HEK293 (cell line): ENCODE data around the gene COL9A3.
A peak's percentile ranks its signal among the peaks of the same experiment; 100 is the strongest.

ENCODE experiments used
- CTCF ChIA-PET: fragments of 350-600 bp; formaldehyde crosslinking; extraction: SDS; loops from one replicate; lab custom pipeline; 2021; ENCODE audit warnings: antibody characterized with exemption; lab: Yijun Ruan, JAX
- POLR2A ChIA-PET: fragments of 300-600 bp; formaldehyde crosslinking; extraction: SDS; loops from one replicate; lab custom pipeline; 2020; ENCODE audit warnings: antibody characterized with exemption, inconsistent platforms; lab: Yijun Ruan, JAX
- H3K27ac ChIP-seq: fragments of 200-500 bp; sonication (Bioruptor generic); 2 replicates; pipeline ENCODE4 v1.5.1; 2014; ENCODE audit warnings: low read depth, low read length, control low read depth, inconsistent platforms; ENCODE audit errors: extremely low read depth
- H3K36me3 ChIP-seq, 2 experiments: fragments of 200-500 bp in 1 of 2; sonication (Bioruptor generic) in 1 of 2; 1 replicate in 1 of 2; 2 replicates in 1 of 2; pipeline ENCODE4 v1.5.1; 2014 to 2017; ENCODE audit warnings: inconsistent platforms in 2 of 2, low read length in 2 of 2; ENCODE audit not compliant: control insufficient read depth in 2 of 2, insufficient read depth in 1 of 2
- H3K4me1 ChIP-seq: fragments of 200-500 bp; sonication (Bioruptor generic); 2 replicates; pipeline ENCODE4 v1.5.1; 2014; ENCODE audit warnings: mild to moderate bottlenecking, low read length, inconsistent platforms; ENCODE audit not compliant: control insufficient read depth, insufficient read depth
- H3K4me3 ChIP-seq: 2 replicates; pipeline ENCODE4 v1.5.1; 2011; ENCODE audit warnings: low read depth, mild to moderate bottlenecking, control low read depth, low read length, moderate library complexity
- H3K9me3 ChIP-seq: fragments of 200-500 bp; sonication (Bioruptor generic); 2 replicates; pipeline ENCODE4 v1.5.1; 2014; ENCODE audit warnings: low read depth, low read length, inconsistent platforms; ENCODE audit not compliant: control insufficient read depth, insufficient read depth
- RBAK ChIP-seq: fragments of 450-650 bp; formaldehyde crosslinking; IDR thresholded peaks from 2 replicates; pipeline ENCODE4 v1.5.1; 2016; ENCODE audit warnings: missing biosample characterization, missing genetic modification characterization
- YY2 ChIP-seq: fragments of 450-650 bp; formaldehyde crosslinking; IDR thresholded peaks from 2 replicates; pipeline ENCODE4 v1.5.1; 2016; ENCODE audit warnings: missing biosample characterization, missing genetic modification characterization
- ZBTB17 ChIP-seq: fragments of 450-650 bp; formaldehyde crosslinking; IDR thresholded peaks from 2 replicates; pipeline ENCODE4 v1.5.1; 2016; ENCODE audit warnings: missing biosample characterization, missing genetic modification characterization
- ZNF112 ChIP-seq: fragments of 450-650 bp; formaldehyde crosslinking; IDR thresholded peaks from 2 replicates; pipeline ENCODE4 v1.5.0; 2017; ENCODE audit warnings: missing biosample characterization, missing genetic modification characterization
- ZNF121 ChIP-seq: fragments of 450-650 bp; formaldehyde crosslinking; IDR thresholded peaks from 2 replicates; pipeline ENCODE4 v1.5.1; 2016; ENCODE audit warnings: missing biosample characterization, missing genetic modification characterization
- ZNF239 ChIP-seq: fragments of 450-650 bp; formaldehyde crosslinking; IDR thresholded peaks from 2 replicates; pipeline ENCODE4 v1.5.1; 2016; ENCODE audit warnings: missing biosample characterization, missing genetic modification characterization
- ZNF335 ChIP-seq: fragments of 450-650 bp; formaldehyde crosslinking; conservative IDR thresholded peaks from 2 replicates; pipeline ENCODE4 v1.5.1; 2016; ENCODE audit warnings: missing biosample characterization, missing genetic modification characterization
- ZNF510 ChIP-seq: fragments of 450-650 bp; formaldehyde crosslinking; IDR thresholded peaks from 2 replicates; pipeline ENCODE4 v1.5.1; 2018; ENCODE audit warnings: mild to moderate bottlenecking, missing genetic modification characterization, missing biosample characterization; ENCODE audit not compliant: insufficient replicate concordance
- ZSCAN23 ChIP-seq: fragments of 450-650 bp; formaldehyde crosslinking; IDR thresholded peaks from 2 replicates; pipeline ENCODE4 v1.5.1; 2016; ENCODE audit warnings: missing biosample characterization, missing genetic modification characterization
- TF ChIP-seq, protein P1 (sequence below): fragments of 450-650 bp; formaldehyde crosslinking; IDR thresholded peaks from 2 replicates; pipeline ENCODE4 v1.5.1; 2016; ENCODE audit warnings: missing biosample characterization, missing genetic modification characterization
- TF ChIP-seq, protein P2 (sequence below): fragments of 450-650 bp; formaldehyde crosslinking; IDR thresholded peaks from 2 replicates; pipeline ENCODE4 v1.5.1; 2016; ENCODE audit warnings: missing biosample characterization, missing genetic modification characterization
- TF ChIP-seq, protein P3 (sequence below): fragments of 450-650 bp; formaldehyde crosslinking; conservative IDR thresholded peaks from 2 replicates; pipeline ENCODE4 v1.5.1; 2016; ENCODE audit warnings: low read depth, missing biosample characterization, missing genetic modification characterization
- TF ChIP-seq, protein P4 (sequence below): fragments of 450-650 bp; formaldehyde crosslinking; IDR thresholded peaks from 2 replicates; pipeline ENCODE4 v1.5.1; 2016; ENCODE audit warnings: missing biosample characterization, missing genetic modification characterization

The COL9A3 gene

GRCh38 chr20:62816884-62817873, at the start of gene COL9A3:
Gene COL9A3 (plus strand): TSS chr20:62817050. CDS start chr20:62817065, 15 bp downstream.
- CTCF ChIA-PET: interaction anchor here (0.6 to 0.7 kb wide), 2 partner anchors 8 to 9 kb away, joined by 3 to 4 read pairs; no protein-coding TSS in a partner anchor
- POLR2A ChIA-PET: interaction anchor here (0.9 to 1.0 kb wide), 2 partner anchors 15 to 430 kb away, joined by 3 to 4 read pairs; partner anchors contain the start of gene RPS21

DNA sequence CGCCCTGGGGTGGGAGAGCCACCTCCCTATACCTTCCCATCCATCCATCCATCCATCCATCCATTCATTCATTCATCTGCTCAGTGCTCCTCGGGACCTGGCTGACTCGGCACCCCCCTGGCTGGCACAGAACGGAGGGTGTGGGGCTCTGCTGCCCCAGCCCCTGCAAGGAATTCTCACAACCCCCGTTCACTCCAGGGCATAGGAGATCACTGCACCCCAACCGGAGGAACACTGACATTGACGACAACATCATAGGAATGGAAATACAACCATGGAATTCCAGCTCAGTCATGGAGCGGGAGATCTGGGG, 48.7 kb upstream of the COL9A3 start:
- ChIA-PET CTCF (interaction anchor here (0.6 to 1.1 kb wide), 5 partner anchors 39 to 354 kb away, joined by 3 to 4 read pairs (median 3); no protein-coding TSS in a partner anchor), POLR2A (interaction anchor here (0.9 kb wide), 1 partner anchor 104 kb away, joined by 3 read pairs; no protein-coding TSS in a partner anchor)
- no peaks in the 10 kb centered on the region for H3K36me3 ChIP-seq
- TF ChIP-seq, protein P1, sequence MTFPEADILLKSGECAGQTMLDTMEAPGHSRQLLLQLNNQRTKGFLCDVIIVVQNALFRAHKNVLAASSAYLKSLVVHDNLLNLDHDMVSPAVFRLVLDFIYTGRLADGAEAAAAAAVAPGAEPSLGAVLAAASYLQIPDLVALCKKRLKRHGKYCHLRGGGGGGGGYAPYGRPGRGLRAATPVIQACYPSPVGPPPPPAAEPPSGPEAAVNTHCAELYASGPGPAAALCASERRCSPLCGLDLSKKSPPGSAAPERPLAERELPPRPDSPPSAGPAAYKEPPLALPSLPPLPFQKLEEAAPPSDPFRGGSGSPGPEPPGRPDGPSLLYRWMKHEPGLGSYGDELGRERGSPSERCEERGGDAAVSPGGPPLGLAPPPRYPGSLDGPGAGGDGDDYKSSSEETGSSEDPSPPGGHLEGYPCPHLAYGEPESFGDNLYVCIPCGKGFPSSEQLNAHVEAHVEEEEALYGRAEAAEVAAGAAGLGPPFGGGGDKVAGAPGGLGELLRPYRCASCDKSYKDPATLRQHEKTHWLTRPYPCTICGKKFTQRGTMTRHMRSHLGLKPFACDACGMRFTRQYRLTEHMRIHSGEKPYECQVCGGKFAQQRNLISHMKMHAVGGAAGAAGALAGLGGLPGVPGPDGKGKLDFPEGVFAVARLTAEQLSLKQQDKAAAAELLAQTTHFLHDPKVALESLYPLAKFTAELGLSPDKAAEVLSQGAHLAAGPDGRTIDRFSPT: 0 out of 2 replicates have a peak, but pooled peaks have one; percentile 31
- TF ChIP-seq YY2: no peak
- no peaks in the 10 kb centered on the region for H3K9me3 ChIP-seq
- H3K27ac ChIP-seq: no peak overlapping the region
- H3K4me1 ChIP-seq: no peaks in the 10 kb centered on the region
- H3K4me3 ChIP-seq: no peak overlapping the region

More at GRCh38 chr20:62816884-62817873, at the start of gene COL9A3:
- Histone ChIP-seq H3K27ac (no peak within 1 kb of the TSS; the same call in 1 of the 2 replicates), H3K36me3 (peaks cover 0 to 12% of the 10 kb centered on the region in 2 experiments; a peak in 1 of 3 replicates), H3K4me1 (peaks cover 6% of the 10 kb centered on the region; the same call in 1 of the 2 replicates), H3K4me3 (peak within 1 kb of the TSS; percentile 18; the same call in 1 of the 2 replicates), H3K9me3 (no peaks in the 10 kb centered on the region)
- no peak for TF ChIP-seq ZNF335 (tag by site-specific recombination)
- TF ChIP-seq, protein P2, sequence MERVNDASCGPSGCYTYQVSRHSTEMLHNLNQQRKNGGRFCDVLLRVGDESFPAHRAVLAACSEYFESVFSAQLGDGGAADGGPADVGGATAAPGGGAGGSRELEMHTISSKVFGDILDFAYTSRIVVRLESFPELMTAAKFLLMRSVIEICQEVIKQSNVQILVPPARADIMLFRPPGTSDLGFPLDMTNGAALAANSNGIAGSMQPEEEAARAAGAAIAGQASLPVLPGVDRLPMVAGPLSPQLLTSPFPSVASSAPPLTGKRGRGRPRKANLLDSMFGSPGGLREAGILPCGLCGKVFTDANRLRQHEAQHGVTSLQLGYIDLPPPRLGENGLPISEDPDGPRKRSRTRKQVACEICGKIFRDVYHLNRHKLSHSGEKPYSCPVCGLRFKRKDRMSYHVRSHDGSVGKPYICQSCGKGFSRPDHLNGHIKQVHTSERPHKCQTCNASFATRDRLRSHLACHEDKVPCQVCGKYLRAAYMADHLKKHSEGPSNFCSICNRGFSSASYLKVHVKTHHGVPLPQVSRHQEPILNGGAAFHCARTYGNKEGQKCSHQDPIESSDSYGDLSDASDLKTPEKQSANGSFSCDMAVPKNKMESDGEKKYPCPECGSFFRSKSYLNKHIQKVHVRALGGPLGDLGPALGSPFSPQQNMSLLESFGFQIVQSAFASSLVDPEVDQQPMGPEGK (tag by site-specific recombination): no peak
- TF ChIP-seq ZNF112: no peak
- no peak for TF ChIP-seq RBAK (tag by site-specific recombination)
- no peak for TF ChIP-seq ZBTB17 (tag by site-specific recombination)
- TF ChIP-seq, protein P3, sequence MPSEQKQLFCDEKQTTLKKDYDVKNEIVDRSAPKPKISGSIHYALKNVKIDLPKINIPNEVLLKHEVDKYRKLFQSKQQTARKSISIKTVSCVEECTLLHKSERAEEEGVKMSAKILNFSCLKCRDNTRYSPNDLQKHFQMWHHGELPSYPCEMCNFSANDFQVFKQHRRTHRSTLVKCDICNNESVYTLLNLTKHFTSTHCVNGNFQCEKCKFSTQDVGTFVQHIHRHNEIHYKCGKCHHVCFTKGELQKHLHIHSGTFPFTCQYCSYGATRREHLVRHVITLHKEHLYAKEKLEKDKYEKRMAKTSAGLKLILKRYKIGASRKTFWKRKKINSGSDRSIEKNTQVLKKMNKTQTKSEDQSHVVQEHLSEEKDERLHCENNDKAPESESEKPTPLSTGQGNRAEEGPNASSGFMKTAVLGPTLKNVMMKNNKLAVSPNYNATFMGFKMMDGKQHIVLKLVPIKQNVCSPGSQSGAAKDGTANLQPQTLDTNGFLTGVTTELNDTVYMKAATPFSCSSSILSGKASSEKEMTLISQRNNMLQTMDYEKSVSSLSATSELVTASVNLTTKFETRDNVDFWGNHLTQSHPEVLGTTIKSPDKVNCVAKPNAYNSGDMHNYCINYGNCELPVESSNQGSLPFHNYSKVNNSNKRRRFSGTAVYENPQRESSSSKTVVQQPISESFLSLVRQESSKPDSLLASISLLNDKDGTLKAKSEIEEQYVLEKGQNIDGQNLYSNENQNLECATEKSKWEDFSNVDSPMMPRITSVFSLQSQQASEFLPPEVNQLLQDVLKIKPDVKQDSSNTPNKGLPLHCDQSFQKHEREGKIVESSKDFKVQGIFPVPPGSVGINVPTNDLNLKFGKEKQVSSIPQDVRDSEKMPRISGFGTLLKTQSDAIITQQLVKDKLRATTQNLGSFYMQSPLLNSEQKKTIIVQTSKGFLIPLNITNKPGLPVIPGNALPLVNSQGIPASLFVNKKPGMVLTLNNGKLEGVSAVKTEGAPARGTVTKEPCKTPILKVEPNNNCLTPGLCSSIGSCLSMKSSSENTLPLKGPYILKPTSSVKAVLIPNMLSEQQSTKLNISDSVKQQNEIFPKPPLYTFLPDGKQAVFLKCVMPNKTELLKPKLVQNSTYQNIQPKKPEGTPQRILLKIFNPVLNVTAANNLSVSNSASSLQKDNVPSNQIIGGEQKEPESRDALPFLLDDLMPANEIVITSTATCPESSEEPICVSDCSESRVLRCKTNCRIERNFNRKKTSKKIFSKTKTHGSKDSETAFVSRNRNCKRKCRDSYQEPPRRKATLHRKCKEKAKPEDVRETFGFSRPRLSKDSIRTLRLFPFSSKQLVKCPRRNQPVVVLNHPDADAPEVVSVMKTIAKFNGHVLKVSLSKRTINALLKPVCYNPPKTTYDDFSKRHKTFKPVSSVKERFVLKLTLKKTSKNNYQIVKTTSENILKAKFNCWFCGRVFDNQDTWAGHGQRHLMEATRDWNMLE: no peak
- no peak for TF ChIP-seq ZSCAN23
- no peak for TF ChIP-seq ZNF121
- no peak for TF ChIP-seq ZNF510
- TF ChIP-seq ZNF239 (tag by site-specific recombination): no peak
- TF ChIP-seq, protein P4, sequence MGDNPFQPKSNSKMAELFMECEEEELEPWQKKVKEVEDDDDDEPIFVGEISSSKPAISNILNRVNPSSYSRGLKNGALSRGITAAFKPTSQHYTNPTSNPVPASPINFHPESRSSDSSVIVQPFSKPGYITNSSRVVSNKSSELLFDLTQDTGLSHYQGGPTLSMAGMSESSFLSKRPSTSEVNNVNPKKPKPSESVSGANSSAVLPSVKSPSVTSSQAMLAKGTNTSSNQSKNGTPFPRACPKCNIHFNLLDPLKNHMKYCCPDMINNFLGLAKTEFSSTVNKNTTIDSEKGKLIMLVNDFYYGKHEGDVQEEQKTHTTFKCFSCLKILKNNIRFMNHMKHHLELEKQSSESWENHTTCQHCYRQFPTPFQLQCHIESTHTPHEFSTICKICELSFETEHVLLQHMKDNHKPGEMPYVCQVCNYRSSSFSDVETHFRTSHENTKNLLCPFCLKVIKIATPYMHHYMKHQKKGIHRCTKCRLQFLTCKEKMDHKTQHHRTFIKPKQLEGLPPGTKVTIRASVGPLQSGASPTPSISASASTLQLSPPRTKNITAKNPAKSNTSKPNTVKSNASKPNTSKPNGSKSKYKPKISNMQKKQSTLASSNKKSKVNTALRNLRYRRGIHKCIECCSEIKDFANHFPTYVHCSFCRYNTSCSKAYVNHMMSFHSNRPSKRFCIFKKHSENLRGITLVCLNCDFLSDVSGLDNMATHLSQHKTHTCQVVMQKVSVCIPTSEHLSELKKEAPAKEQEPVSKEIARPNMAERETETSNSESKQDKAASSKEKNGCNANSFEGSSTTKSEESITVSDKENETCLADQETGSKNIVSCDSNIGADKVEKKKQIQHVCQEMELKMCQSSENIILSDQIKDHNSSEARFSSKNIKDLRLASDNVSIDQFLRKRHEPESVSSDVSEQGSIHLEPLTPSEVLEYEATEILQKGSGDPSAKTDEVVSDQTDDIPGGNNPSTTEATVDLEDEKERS (tag by site-specific recombination): no peak
